Neural progenitor cell (in vitro differentiated cells): ENCODE data around the gene TMEM169. TPM values are rescaled to one million over a fixed set of nuclear protein-coding genes. Genes with fewer than 3 reads are reported as not detected.

ENCODE experiments used
- DNase-seq: peaks from one replicate; pipeline ENCODE4 v3.0.0-alpha.2; 2016; ENCODE audit warnings: low spot score
- H2AFZ ChIP-seq: fragments of 200-600 bp; sonication (generic); replicated peaks from 2 replicates; pipeline ENCODE4 v1.6.1; 2016; ENCODE audit warnings: antibody characterized with exemption
- H3F3A ChIP-seq: fragments of 200-600 bp; sonication (generic); 2 replicates; pipeline ENCODE4 v1.6.1; 2016; ENCODE audit warnings: antibody characterized with exemption, low read depth
- H3K27ac ChIP-seq: fragments of 200-600 bp; sonication (generic); 2 replicates; pipeline ENCODE4 v1.5.1; 2016; ENCODE audit warnings: mild to moderate bottlenecking
- H3K27me3 ChIP-seq: fragments of 200-600 bp; sonication (generic); 2 replicates; pipeline ENCODE4 v1.6.1; 2016; ENCODE audit warnings: mild to moderate bottlenecking, moderate library complexity
- H3K36me3 ChIP-seq: fragments of 200-600 bp; sonication (generic); 2 replicates; pipeline ENCODE4 v1.5.1; 2016
- H3K4me1 ChIP-seq: fragments of 200-600 bp; sonication (generic); 2 replicates; pipeline ENCODE4 v1.6.1; 2016; ENCODE audit warnings: mixed run types
- H3K4me2 ChIP-seq: fragments of 200-600 bp; sonication (generic); 2 replicates; pipeline ENCODE4 v1.6.1; 2016
- H3K4me3 ChIP-seq: fragments of 200-600 bp; sonication (generic); 2 replicates; pipeline ENCODE4 v1.5.1; 2016
- H3K79me2 ChIP-seq: fragments of 200-600 bp; sonication (generic); 2 replicates; pipeline ENCODE4 v1.6.1; 2016; ENCODE audit warnings: low read depth
- H3K9ac ChIP-seq: fragments of 200-600 bp; sonication (generic); 2 replicates; pipeline ENCODE4 v1.6.1; 2016
- H3K9me3 ChIP-seq: fragments of 200-600 bp; sonication (generic); 2 replicates; pipeline ENCODE4 v1.5.1; 2016; ENCODE audit warnings: low read depth
- H4K20me1 ChIP-seq: fragments of 200-600 bp; sonication (generic); 2 replicates; pipeline ENCODE4 v1.6.1; 2016; ENCODE audit warnings: low read depth
- H3K27ac Mint-ChIP-seq: 3 replicates; pipeline ENCODE4 v1.8.0; 2021; ENCODE audit warnings: mixed read lengths
- H3K27me3 Mint-ChIP-seq: 2 replicates; pipeline ENCODE4 v1.8.0; 2022; ENCODE audit warnings: low read depth, mild to moderate bottlenecking, inconsistent platforms, moderate library complexity, mixed read lengths; ENCODE audit not compliant: insufficient read depth
- H3K36me3 Mint-ChIP-seq: 3 replicates; pipeline ENCODE4 v1.8.0; 2021; ENCODE audit warnings: mixed read lengths
- H3K4me1 Mint-ChIP-seq: 3 replicates; pipeline ENCODE4 v1.8.0; 2021; ENCODE audit warnings: mixed read lengths
- H3K4me3 Mint-ChIP-seq: 3 replicates; pipeline ENCODE4 v1.8.0; 2021; ENCODE audit warnings: mild to moderate bottlenecking, moderate library complexity, mixed read lengths
- H3K9me3 Mint-ChIP-seq: 3 replicates; pipeline ENCODE4 v1.8.0; 2020; ENCODE audit warnings: mixed read lengths
- CTCF ChIP-seq: fragments of 200-600 bp; sonication (generic); IDR thresholded peaks from 2 replicates; pipeline ENCODE4 v1.5.1; 2017; ENCODE audit warnings: antibody characterized with exemption, mild to moderate bottlenecking
- EZH2 ChIP-seq: fragments of 200-600 bp; sonication (generic); IDR thresholded peaks from 2 replicates; pipeline ENCODE4 v1.6.1; 2017; ENCODE audit warnings: antibody characterized with exemption, mild to moderate bottlenecking, moderate library complexity
- EZH2phosphoT487 ChIP-seq: fragments of 200-600 bp; sonication (generic); IDR thresholded peaks from 2 replicates; pipeline ENCODE4 v1.6.1; 2017; ENCODE audit warnings: antibody characterized with exemption
- total RNA-seq: library from RNA; depleted of rRNA; stranded (reverse); fragments of >200 nt; gene quantifications from 2 replicates; pipeline ENCODE4 v1.2.3, GENCODE V29; 2015; ENCODE audit warnings: low replicate concordance

The TMEM169 gene, protein sequence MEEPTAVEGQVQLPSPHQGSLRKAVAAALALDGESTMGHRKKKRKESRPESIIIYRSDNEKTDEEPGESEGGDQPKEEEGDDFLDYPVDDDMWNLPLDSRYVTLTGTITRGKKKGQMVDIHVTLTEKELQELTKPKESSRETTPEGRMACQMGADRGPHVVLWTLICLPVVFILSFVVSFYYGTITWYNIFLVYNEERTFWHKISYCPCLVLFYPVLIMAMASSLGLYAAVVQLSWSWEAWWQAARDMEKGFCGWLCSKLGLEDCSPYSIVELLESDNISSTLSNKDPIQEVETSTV
- total RNA-seq = 17.9 and 19.6 TPM in 2 replicates

DNA sequence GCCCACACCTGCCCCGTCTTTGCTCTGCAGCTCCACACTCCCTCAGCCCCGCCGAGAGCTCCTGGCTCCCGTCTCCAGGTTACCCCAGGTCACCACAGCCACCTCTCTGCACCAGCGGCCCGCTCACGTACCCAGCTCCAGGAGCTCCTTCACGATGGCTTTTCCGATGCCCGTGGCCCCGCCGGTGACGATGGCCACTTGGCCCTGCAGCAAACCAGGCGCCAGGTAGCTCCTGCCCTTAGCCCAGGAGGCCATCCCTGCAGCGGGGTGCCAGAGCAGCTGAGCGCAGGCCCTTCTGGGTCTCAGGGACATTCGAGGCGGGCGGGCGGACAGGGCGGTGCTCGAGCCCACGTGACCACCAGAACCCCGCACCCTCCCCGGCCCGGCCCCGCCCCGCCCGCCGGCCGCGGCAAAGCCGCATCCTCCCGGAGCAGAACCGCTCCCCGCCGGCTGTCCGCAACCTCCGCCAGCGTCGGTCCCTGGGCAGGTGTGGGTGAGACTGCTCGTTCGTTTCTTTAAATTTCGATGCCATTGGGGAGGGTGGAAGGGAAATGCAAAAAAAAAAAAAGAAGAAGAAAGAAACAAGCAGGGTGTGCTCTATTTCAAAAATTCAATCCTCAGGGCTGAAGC is at the start of gene TMEM169, which contains the start of gene PECR:
TSS of gene TMEM169 (plus strand) at position 433 of the 630 bp plus-strand sequence. CDS start 14,045 bp downstream, outside the sequence.
TSS of gene PECR (minus strand) at position 323 of the 630 bp plus-strand sequence. CDS start at position 255, 68 bp downstream.
- peak within 1 kb of the TSS; percentile 94 for H3K4me3 Mint-ChIP-seq
- DNase-seq = peak; percentile 93
- peak within 1 kb of the TSS; percentile 93 for H2AFZ ChIP-seq
- H3K27ac ChIP-seq = peak within 1 kb of the TSS; percentile 89
- peaks cover 46% of the 10 kb centered on the region for H3K4me1 ChIP-seq
- no peaks in the 10 kb centered on the region for H3K36me3 ChIP-seq
- peaks cover 36% of the 10 kb centered on the region for H3F3A ChIP-seq
- peaks cover 9% of the 10 kb centered on the region for H4K20me1 ChIP-seq
- peak within 1 kb of the TSS; percentile 89 for H3K9ac ChIP-seq
- H3K36me3 Mint-ChIP-seq = peaks cover 4% of the 10 kb centered on the region
- no peaks in the 10 kb centered on the region for H3K27me3 ChIP-seq
- H3K4me1 Mint-ChIP-seq = peaks cover 51% of the 10 kb centered on the region
- peak within 1 kb of the TSS; percentile 88 for H3K4me3 ChIP-seq
- no peaks in the 10 kb centered on the region for H3K27me3 Mint-ChIP-seq
- H3K9me3 ChIP-seq = no peaks in the 10 kb centered on the region
- TF ChIP-seq EZH2phosphoT487 (no peak), CTCF (no peak), EZH2 (no peak)
- H3K4me2 ChIP-seq = peak within 1 kb of the TSS; percentile 90
- H3K79me2 ChIP-seq = peaks cover 72% of the 10 kb centered on the region
- no peaks in the 10 kb centered on the region for H3K9me3 Mint-ChIP-seq
- H3K27ac Mint-ChIP-seq = peak within 1 kb of the TSS; percentile 98

DNA sequence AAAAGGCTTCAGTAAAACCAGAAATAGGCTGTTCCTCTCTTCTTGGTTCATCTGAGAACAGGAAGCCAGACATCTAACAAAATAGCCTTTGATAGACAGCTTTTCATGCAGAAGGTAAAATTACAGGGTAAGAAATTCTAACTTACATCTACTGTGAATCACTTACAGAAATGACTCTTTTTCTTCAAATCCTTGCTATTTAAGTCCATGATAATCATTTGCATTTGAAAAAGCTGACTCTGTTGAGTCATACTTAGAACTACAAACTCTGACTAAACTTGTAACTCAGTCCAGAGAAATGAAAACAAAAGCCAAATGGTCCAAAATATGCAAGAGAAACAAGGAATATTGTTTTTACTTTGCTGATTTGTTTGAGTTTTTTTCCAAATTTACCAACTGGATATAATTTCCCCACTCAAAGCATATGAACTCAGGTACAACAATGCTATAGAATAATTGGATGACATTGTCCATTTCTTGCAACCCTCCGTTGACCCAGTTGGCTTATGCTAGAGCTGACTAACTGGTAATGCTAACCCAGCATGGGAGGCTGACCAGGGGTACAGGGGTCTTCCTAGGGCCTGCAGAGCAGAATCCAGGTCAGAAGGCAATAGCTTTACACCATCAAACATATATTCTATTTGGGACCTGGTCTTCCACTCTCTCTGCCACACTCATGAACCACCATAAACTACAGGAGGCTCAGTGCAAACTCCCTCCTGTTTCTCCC is 49.6 kb upstream of the TMEM169 start:
- Histone ChIP-seq H3K9ac (no peak overlapping the region), H3K27me3 (no peaks in the 10 kb centered on the region), H3K79me2 (no peaks in the 10 kb centered on the region), H3F3A (no peaks in the 10 kb centered on the region), H3K36me3 (no peaks in the 10 kb centered on the region), H4K20me1 (no peaks in the 10 kb centered on the region), H3K4me2 (no peak overlapping the region), H3K27ac (no peak overlapping the region), H3K4me1 (no peaks in the 10 kb centered on the region), H3K4me3 (no peak overlapping the region), H3K9me3 (no peaks in the 10 kb centered on the region), H2AFZ (no peak overlapping the region)
- H3K36me3 Mint-ChIP-seq = peaks cover 2% of the 10 kb centered on the region
- no peak for TF ChIP-seq CTCF
- TF ChIP-seq EZH2phosphoT487 = no peak
- no peak for TF ChIP-seq EZH2
- no peaks in the 10 kb centered on the region for H3K27me3 Mint-ChIP-seq
- DNase-seq = no peak
- no peaks in the 10 kb centered on the region for H3K9me3 Mint-ChIP-seq
- no peak overlapping the region for H3K4me3 Mint-ChIP-seq
- no peaks in the 10 kb centered on the region for H3K4me1 Mint-ChIP-seq
- H3K27ac Mint-ChIP-seq = no peak overlapping the region

DNA sequence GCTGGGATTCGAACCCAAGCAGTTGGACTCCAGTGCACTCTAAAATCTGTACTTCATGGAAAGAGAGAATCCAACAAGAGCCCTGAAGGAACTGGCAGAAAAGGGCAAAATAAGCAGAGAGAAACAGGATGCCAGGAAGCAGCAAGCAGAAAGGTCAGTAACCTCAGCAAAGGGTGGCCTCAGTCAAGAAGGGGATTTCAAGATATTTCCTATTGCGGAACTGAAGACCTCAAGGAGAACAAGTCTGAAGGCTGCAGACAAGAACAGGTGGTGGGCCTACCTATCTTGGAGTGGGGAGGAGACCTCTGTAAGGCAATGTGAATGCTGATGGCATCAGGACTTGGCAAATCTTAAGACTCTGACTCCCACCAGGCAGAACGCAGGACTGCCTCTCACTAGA is 48.3 kb upstream of the TMEM169 start:
- no peaks in the 10 kb centered on the region for H3K9me3 Mint-ChIP-seq
- TF ChIP-seq EZH2phosphoT487 (no peak), CTCF (no peak), EZH2 (no peak)

More for the DNA sequence above, 48.3 kb upstream of the TMEM169 start:
- H3K36me3 ChIP-seq = no peaks in the 10 kb centered on the region
- no peak overlapping the region for H3K27ac ChIP-seq
- no peaks in the 10 kb centered on the region for H3K9me3 ChIP-seq
- Mint-ChIP-seq H3K4me1 (no peaks in the 10 kb centered on the region), H3K36me3 (peaks cover 2% of the 10 kb centered on the region), H3K27ac (no peak overlapping the region), H3K27me3 (no peaks in the 10 kb centered on the region), H3K4me3 (no peak overlapping the region)
- H3F3A ChIP-seq = no peaks in the 10 kb centered on the region
- no peaks in the 10 kb centered on the region for H3K27me3 ChIP-seq
- no peak for DNase-seq
- no peak overlapping the region for H3K4me3 ChIP-seq
- H3K4me1 ChIP-seq = no peaks in the 10 kb centered on the region
- H3K79me2 ChIP-seq = no peaks in the 10 kb centered on the region
- H2AFZ ChIP-seq = no peak overlapping the region
- H3K4me2 ChIP-seq = no peak overlapping the region
- no peak overlapping the region for H3K9ac ChIP-seq
- no peaks in the 10 kb centered on the region for H4K20me1 ChIP-seq
